Uterus (tissue), 2 donors: ENCODE data around the gene EXOC6.

Source experiments
- CTCF ChIP-seq, 4 experiments: fragments of 200-600 bp in 2 of 4; fragments of 450-650 bp in 2 of 4; sonication (generic) in 2 of 4; IDR thresholded peaks; one replicate each; pipeline ENCODE4 v1.5.1; 2016 to 2019; ENCODE audit warnings: antibody characterized with exemption in 4 of 4, mild to moderate bottlenecking in 2 of 4, moderate library complexity in 1 of 4
- POLR2A ChIP-seq, 2 donors: fragments of 450-650 bp; IDR thresholded peaks; one replicate each; pipeline ENCODE4 v1.6.1; 2016; ENCODE audit warnings: antibody characterized with exemption in 2 of 2, mild to moderate bottlenecking in 1 of 2, moderate library complexity in 1 of 2

- TF ChIP-seq CTCF (IDR thresholded peaks at IDR 0.05), result no peak
- no peak for TF ChIP-seq POLR2A (IDR thresholded peaks at IDR 0.05)
Observed at GRCh38 chr10:93103953-93104352, 255.6 kb downstream of the EXOC6 start.
